ENCODE results near the gene MAN2A1.
"Not testable (repeated sequence)": the region's sequence is repeated elsewhere in the genome, so short reads cannot be mapped to it uniquely, and the experiment has no call there.

Gene MAN2A1

GRCh38 chr5:109756543-109757185 lies 66.9 kb downstream of the MAN2A1 start:
- DNase-seq (ENCODE audit: low spot score): no peak

DNA sequence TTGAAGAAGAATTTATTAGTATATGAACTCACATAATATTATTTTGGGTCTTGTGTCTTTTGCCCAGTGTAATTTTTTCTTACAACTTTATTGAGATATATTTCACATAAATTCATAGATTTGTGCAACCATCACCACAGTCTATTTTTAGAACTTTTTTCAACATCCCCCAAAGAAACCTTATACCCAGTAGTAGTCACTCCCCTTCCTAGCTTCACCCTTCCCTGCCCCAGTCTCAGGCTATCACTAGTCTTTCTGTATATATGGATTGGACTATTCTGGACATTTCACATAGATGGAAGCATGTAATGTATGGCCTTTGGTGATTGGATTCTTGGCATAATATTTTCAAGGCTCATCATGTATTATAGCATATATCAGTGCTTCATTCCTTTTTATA lies 67.8 kb downstream of the MAN2A1 start:
- no peak for DNase-seq (ENCODE audit: low spot score)

DNA sequence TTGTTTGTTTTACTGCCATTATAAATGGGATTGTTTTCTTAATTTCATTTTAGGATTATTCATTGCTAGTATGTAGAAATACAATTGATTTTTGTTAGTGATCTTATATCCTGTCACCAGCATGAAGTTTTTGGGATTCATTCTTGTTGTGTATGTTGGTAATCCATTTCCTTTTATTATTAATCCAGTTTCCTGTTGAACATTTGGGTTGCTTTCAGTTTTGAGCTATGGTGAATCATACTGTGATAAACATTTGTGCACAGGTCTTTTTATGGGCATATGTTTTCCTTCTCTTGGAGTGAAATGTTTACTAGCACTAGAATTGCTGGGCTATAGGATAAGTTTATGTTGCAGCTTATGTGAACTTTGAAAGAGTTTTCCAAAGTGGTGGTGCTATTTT lies 69.6 kb downstream of the MAN2A1 start:
- no peak for DNase-seq (ENCODE audit: low spot score)

- not testable (repeated sequence) for DNase-seq (ENCODE audit: low spot score)
These were observed 70.4 kb downstream of the MAN2A1 start for GRCh38 chr5:109760130-109760529.

DNA sequence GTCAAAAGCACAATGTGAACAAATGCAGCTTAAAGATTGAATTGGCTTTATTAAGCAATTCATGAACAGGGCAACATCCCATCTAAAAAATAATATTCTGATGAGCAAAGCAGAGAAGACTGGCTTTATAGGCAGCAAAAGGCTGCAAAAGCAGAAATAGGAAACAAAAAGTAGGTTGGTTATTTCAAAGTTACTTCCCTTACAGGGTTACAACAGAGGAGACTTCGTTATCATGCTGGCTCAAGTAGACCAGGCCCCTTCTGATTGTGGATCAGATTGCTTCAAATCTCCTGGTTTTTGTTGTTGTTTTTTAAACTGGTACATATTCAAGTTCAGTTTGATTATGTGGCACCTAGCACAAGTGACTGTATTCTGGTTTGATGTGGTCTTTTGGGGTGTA lies 73.1 kb downstream of the MAN2A1 start:
- no peak for DNase-seq (ENCODE audit: low spot score)

DNA sequence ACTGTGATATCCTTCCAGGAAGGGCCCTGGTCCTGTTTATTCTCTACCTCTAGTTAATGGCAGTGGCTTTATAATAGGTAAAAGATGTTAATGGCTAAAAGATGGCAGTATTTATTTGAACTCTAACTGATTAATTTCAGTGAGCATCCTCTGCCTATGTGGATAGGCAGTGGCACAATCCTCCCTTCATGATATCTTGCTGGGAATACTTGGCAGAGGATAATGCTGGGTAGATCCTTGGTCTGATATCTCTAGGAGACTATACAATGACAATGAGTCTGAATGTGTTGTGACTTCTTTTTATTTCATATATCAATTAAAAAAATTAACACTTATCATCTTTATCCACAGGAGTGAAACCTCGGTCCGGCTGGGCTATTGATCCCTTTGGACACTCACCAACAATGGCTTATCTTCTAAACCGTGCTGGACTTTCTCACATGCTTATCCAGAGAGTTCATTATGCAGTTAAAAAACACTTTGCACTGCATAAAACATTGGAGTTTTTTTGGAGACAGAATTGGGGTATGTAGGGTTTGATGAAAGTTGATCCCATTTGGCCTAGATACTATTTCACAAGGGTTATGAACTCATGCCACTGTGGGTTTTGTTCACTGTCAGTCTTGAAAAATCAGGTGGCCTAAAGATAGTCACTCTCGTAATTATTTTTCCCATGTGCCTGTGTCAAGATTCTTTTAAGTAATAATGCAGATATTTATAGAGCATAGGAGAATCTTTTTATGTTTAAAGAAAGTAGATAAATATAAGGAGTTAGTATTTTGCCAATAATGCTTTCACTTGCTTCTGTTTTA lies 77.7 kb downstream of the MAN2A1 start:
- DNase-seq (ENCODE audit: low spot score): no peak

- no peak for DNase-seq (ENCODE audit: low spot score)
These were observed 78.3 kb downstream of the MAN2A1 start for GRCh38 chr5:109767997-109768396.

DNA sequence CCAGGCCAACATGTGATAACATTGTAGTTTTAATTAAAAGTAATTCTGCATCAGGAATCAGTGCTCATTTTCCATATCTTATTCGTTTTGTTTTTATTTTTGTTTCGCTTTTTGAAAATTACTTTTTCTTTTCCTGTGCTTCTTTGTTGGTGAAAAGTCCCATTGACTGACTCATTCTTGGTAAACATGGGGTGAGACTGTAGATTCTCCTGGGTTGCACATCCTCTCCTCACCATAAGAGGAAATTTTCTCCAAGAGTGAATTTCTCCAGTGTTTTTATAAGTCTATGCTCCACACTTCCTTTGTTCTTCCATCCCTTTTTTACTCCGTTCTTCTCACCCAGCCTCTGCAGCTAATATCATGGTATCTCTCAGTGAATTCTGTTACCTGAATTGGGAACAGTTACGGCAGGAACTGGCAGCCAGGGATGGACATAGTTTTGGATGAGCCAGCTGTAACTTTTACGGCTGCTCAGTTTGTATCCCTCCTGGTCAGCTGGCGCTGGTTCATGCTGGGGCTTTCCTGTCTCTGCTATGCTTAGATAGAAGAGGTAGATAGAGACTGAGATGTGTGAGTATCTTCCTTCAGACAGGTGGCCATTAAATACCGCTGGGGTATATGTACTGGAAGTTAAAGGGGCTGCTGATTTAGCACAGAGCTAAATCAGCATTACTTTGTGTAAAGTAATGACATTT lies 80.0 kb downstream of the MAN2A1 start:
- DNase-seq (ENCODE audit: low spot score): no peak

DNA sequence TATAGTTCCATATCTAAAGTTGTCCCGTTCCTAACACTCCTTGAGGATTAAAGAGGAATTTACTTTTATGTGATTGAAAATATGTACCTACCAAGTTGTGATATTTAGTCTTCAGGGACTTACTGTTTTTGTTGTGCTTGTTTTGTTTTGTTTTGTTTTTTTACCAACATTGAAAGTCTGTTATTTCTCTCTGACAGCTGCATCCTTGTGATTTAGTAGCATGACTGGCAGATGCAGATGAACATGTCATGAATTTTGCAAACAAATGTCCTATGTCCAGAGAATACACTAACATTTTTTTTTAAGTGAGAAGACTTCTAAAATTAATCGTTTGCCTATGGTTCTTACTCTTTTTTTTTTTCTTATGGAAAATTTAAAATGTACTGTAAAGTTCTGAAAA lies 85.4 kb downstream of the MAN2A1 start:
- DNase-seq (ENCODE audit: low spot score): no peak

DNA sequence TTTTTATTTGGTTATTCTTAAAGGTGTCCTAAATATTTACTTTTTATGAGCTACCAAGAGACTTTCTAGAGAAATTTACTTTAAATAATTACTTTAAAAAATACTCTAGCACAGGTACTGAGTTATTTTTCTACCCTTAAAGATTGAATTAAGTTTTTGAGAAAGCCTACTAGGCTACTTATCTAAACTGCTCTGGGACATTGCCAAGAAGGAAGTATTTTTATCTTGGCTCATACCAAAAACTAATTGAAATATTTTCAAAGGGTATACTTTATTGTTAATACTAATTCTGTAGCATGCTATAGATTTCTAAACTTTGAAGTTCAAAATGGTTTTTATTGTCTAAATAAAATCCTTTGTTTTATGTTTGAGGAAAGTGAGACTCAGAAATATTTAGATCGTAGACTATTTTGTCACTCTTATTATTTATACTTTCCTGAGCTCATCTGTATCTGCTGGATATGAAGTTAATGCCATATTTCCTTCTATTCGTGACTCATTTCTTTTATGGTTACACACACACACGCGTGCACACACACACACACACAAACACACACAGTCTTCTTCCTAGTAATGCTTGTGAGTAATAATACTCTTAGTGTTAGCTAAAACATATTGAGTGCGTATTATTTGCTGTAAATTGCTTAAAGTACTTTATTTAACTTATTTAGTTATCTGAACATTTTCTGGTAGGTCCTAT lies 89.5 kb downstream of the MAN2A1 start:
- DNase-seq (ENCODE audit: low spot score): no peak

DNA sequence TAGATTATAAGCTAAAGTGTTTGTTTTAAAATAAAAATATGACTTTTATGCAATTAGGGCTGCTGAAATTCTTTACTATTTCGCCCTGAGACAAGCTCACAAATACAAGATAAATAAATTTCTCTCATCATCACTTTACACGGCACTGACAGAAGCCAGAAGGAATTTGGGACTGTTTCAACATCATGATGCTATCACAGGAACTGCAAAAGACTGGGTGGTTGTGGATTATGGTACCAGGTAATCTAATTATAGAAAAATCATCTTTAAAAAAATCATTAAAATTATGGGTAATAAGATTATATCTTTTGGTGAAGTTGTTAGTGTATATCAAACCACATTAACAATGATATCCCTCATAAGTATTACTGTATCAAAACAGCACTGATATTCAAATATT lies 95.0 kb downstream of the MAN2A1 start:
- no peak for DNase-seq (ENCODE audit: low spot score)

DNA sequence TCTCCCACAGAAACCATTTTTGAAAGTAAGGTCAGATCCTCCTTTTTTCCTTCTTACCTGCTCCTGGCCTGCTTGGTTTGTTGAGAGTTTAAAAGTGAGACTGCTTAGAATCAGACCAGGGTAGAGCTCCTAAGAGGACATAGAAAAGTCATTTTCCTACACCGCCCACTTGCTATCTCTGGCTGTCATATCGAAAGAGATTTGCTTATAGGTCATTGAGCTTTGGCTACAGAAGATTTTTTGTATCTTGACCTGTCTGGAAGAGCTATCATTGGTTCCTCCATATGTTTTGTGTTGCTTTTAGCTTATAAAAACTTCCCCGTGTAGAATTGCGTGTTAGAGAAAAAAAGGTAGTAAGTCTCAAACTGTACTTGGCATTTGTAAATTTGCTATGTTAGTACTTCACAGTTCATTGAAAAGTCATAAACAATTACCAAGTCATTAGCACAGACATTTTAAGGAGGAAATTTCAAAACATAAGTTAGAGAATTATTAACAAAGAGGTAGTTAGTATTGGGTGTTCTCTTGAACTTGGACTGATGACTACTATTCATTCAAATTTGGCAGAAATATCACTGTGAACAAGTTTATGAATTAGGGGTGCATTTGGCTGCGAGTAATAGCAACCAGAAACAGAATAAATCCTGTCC lies 96.6 kb downstream of the MAN2A1 start:
- no peak for DNase-seq (ENCODE audit: low spot score)

GRCh38 chr5:109788596-109788995 lies 98.9 kb downstream of the MAN2A1 start:
- no peak for DNase-seq (ENCODE audit: low spot score)

DNA sequence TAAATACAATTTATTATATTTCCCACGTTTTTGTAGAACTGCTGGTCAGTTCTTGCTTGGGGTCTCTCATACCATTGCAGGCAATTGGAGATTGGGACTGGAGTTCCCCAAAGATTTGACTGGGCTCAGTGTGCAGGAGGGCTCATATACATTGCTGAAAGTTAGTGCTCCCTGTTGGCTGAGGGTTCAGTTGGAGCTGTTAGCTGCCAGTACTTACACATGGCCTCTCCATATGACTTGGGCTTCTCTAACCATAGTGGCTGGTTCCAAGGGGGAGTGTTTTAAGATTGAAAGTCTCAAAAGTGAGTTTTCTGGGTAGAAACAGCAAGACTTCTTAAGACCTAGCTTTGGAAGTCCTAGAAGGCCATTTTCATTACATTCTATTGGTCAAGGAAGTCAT lies 102.9 kb downstream of the MAN2A1 start:
- DNase-seq (ENCODE audit: low spot score): no peak

GRCh38 chr5:109803854-109804253 lies 114.1 kb downstream of the MAN2A1 start:
- DNase-seq (ENCODE audit: low spot score): no peak

DNA sequence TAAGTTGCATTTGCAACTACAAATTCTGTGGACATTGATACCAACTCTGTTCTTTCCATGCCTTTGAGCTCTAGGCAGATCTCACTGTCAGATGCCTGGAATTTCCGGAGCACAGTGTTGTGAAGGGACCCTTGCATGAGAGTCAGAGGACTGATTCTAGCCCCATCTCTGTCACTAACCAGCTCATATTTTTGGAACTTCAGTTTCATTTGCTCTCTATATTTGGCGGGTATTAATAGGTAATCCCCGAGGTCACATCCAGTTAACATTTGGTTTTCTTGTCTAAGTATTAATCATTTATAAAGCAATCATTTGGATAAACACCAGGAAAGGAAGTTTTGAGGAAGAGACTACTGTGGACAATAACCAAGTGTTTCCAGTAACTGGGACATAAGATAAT lies 115.7 kb downstream of the MAN2A1 start:
- no peak for DNase-seq (ENCODE audit: low spot score)

GRCh38 chr5:109805883-109806282 lies 116.2 kb downstream of the MAN2A1 start:
- no peak for DNase-seq (ENCODE audit: low spot score)

DNA sequence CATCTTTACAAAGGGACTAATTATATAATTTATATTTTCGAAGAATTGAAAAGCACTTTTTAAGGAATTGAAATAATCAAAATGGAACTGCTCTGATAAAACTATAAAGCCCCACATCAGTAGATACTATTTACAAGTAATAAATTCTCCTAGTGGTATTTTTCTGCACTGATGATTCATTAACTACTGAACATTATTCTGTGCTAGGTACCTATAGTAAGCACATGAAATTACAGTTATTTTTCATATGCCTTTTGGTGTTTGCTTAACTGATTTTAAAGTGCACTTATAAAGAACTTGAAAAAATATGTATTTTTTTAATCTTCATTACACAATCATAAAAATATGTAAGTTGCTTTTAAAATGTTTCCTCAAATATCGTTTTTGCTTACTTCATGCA lies 123.0 kb downstream of the MAN2A1 start:
- DNase-seq (ENCODE audit: low spot score): no peak

GRCh38 chr5:109816732-109817131 lies 127.0 kb downstream of the MAN2A1 start:
- no peak for DNase-seq (ENCODE audit: low spot score)

DNA sequence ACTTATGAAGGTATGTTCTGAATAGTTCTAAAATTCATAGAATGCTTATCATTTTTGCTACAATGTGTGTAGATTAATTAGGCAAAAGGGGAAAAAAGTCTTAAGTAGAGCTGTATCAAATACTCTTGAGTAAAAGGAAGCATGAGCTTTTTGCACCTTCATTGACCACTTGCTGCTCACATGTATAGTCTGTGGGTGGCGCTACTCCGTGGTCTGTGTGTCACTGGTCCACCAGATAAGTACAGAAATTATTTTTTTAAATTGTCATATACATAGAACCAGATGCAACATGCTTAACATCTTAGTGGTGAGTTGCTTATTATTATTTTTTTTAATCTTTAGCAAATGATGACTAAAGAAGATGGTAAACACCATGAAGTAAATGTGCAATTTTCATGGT lies 130.2 kb downstream of the MAN2A1 start:
- DNase-seq (ENCODE audit: low spot score): no peak

GRCh38 chr5:109823597-109823996 lies 133.9 kb downstream of the MAN2A1 start:
- no peak for DNase-seq (ENCODE audit: low spot score)

DNA sequence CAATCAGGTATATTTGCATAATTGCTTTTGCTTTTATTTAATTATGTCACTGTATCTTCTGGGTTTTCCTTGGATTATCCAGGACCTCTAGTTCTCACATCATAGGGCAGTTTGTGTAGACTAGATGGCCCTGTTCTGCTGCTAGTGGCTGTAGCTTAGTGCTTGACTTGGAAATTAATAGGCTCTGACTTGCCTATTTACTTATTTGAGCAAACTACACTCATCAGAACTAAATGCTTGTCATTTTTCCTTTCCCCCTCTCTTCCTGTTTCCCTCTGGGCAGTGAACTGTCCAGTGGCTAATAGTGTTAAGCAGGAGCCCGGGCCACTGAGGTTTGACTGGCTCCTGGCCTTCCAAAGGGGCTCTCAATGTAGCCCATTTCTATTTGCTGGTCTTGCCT lies 135.7 kb downstream of the MAN2A1 start:
- DNase-seq (ENCODE audit: low spot score): no peak
